IPS-NIHi7 (cell line): ENCODE results near the gene INO80C.

Source experiments
- DNase-seq: peaks from one replicate; pipeline ENCODE4 v3.0.0; 2012; ENCODE audit warnings: mixed read lengths; ENCODE audit errors: extremely low spot score

Gene INO80C, protein sequence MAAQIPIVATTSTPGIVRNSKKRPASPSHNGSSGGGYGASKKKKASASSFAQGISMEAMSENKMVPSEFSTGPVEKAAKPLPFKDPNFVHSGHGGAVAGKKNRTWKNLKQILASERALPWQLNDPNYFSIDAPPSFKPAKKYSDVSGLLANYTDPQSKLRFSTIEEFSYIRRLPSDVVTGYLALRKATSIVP

DNA sequence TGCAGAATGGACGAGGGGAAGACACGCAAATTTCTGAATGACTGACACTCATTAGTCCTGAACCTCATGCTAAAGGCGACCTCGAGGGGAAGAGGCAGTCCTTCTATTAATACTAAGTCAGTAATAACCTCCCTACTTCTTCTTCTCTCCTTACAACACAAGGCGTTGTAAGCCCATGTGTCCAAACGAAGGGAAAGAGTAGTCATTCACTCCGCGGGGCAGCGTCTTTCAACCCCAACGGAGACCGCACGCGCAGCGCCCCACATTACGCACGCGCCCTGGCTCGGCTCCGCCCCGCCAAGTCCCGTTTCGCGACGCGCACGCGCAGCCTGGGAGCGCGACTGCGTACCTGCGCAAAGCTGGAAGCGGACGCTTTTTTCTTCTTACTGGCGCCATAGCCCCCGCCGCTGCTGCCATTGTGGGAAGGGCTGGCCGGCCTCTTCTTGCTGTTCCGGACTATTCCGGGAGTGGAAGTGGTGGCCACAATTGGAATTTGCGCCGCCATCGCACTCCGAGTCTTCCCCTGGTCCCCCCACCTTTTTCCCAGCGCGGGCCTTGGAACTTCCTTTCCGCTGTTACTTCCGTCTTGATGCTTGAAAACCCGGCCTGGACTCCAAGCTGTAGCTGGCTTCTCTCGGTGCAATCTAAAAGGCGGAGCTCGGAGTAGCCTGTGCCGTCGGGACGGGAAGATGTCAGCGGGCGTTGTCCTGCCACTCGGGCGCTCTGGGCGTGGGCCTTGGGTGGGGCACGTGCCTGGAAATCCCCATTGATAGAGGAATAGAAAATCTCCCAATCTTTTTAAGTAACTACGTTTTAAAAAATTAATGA is at the start of gene INO80C:
Gene INO80C, minus strand, starts transcription at position 591 of the 828 bp plus-strand sequence. Its CDS starts 86 bp downstream, at position 505.
- DNase-seq: peak; percentile 90

DNA sequence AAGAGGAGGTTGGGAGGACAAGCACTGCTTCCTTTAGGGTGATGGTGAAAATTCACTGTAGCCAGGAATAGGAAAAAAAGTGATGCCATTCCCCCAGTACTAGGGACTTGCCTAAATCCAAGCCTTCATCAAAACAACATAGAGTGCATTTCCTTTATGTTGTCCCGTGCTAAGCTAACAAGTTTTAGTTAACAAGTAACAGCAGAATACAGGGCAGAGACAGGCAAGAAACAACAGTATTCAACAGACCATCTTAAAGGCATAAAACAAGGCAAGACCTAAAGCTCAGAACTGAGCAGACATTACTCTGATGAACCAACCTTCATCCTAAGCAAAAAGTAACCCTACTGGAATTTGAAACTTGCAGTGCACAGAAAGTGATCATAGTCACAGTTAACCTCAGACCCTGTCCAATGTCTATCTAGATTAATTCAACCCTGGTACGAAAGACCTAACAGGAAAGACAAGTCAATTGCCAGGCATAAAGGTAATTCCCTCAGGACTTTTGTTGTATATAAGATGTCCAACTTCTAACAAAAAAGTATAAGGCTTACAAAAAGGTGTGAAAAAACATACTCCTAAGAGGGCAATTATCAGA is 49.3 kb upstream of the INO80C start:
- no peak for DNase-seq

DNA sequence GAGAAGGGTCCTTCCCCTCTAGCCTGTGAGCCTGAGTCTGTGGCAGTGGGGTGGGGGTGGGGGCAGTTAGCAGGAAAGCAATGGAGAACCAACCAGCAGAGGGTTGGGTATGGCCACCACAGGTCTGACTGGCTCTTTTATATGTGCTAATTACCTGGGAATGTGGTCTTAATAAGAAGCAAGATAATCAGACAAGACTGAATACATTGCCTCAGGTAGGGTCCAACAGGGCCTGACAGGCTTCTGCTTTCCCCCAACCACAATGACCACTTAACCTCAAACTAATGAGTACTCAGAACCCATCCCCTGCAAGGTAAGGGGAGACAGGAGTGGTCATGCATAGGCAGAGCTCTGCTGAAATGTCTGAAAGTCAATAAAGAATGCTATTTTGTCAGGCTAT is 44.6 kb upstream of the INO80C start:
- DNase-seq: no peak

DNA sequence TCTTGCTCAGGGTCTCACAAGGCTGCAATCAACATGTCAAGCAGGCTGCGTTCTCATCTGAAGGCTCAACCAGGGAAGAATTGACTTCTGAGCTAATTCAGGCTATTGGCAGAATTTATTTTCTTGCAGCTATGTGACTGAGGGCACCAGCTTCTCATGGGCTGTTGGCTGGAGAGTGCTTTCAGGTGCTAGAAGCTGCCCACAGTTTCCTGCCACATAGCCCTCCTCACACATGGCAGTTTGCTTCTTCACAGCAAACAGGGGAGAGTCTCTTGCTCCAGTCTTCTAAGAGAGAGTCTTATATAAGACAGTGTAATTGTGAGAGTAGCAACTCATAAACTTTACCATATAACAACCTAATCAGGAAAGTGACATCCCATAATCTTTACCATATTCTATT is 37.5 kb upstream of the INO80C start:
- no peak for DNase-seq

DNA sequence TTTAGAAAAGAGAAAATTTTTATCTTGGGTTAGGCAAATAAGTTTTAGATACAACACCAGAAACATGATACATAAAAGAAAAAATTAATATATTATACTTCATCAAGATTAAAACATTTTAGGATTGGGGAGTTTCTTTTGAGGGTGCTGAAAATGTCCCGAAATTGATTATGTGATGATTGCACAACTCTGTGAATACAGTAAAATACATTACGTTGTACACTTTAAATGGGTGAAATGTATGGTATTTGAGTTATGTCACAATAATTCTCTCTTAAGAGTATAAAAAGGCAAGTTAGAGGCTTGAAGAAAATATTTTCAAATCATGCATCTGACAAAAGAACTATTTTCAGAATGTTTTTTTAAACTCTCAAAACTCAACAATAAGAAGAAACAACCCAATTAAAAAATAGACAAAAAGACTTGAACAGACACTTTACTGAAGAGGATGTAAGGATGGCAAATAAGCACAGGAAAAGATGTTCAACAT is 36.2 kb upstream of the INO80C start:
- no peak for DNase-seq

DNA sequence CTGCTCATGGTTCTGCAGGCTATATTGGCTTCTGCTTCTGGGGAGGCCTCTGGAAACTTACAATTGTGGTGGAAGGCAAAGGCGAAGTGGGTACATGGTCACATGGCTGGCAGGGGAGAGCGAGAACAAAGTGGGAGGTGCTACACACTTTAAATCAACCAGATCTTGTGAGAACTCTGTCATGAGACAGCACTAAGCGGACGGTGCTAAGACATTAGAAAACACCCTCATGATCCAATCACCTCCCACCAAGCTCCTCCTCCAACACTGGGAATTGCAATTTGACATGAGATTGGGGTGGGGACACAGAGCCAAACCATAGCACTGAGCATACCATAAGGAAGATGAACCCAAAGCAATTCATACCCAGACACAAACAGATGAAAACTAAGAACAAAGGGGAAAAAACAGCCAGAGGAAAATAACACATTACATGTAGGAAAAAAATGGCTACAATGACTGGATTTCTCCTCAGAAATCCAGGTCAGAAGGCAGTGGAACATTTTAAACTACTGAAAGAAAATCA is 31.1 kb upstream of the INO80C start:
- no peak for DNase-seq

DNA sequence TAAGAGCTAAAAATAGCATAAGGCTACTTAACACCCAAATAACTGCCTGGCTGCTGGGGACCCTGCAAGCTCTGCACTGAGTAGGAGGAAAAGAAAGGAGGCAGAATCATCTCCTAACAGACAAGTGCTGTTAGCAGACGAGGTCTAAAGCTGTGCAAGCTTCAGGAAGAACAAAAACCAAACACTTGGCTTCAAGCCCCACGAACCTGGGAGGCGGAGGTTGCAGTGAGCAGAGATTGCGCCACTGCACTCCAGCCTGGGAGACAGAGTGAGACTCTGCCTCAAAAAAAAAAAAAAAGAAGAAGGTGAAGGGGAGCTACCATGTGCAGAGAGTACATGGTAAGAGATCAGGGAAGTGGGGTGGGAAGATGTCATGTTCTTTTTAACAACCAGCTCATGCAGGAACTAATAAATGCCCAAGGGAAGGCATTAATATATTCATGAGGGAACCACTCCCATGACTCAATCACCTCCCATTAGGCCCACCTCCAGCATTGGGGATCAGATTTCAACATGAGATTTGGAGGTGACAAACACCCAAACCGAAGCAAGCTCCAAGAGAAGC is 28.8 kb upstream of the INO80C start:
- no peak for DNase-seq

DNA sequence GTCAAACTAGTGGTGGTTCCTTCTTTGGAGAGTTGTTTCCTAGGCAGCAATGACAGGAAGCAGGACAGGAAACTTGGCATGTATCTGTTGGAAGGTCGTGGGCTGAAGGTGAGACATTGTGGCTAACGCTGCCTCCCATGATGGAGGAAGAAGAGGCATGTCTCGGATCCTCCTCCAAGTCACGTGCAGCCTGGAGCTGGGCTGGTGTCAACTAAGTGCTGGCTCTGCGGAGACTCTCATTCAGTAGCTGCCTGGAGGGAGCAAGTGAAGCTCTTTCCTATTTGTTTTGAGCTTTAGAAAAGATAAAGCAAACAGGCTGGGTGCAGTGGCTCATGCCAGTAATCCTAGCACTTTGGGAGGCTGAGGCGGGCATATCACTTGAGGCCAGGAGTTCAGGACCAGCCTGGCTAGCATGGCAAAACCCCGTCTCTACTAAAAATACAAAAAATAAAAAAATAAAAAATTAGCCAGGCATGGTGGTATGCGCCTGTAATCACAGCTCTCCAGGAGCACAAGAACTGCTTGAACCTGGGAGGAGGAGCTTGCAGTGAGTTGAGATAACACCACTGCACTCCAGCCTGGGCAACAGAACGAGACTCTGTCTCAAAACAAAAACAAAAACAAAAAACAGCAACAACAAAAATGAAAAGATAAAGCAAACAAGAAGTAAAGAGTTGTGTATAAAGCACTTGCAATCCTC is 28.2 kb upstream of the INO80C start:
- DNase-seq: no peak

DNA sequence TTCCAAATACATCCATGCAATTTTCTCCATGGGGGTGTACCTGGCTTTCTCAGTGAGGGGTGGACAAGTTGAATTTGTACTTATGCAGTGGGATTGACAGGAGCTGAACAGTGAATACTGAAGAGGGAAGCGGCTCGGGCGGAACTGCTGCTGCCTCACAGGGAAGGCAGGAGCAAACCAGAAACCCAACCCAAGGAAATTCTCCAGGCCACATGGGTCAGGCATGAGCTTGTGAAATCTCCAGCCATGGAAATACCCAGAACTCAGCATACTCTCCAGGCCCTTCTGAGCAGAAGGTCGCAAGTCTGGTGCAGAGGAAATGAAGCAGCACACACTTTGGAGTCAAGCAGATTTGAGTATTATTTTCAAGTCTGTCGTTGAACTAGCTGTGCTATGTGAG is 26.5 kb upstream of the INO80C start:
- DNase-seq: no peak

DNA sequence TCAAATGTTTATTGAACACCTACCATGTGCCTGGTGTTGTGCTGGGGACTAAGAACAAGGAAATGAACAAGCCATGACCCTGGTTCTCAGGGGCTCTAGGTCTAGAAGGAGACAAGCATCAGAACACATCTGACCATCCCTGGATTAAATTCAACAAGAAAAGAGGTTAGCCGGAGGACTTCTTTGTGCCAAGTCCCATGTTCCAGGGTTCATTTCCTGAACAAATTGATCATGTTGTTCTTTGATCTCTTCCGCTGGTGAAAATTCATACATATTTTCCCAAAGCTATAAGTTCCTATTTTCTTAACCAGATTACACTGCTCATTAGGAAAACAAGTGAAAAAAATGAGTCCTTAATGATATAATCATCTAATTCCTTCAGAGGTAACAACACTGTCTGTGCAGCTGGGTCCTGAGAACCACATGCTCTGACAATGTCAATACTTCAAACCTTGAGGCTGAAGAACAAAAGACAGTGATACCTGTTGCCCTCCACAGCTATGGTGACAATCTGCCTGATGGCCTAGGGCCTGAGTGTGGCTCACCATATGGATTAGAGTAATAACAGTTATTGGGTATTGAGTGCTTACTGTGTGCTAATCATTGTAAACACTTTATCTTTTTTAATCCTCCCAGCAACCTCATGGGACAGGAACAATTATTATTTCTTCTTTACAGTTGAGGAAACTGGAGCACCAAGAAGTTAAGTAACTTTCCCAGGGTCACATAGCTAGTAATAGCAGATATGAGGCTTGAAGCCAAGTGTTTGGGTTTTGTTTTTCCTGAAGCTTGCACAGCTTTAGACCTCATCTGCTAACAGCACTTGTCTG is 24.6 kb upstream of the INO80C start:
- DNase-seq: no peak

DNA sequence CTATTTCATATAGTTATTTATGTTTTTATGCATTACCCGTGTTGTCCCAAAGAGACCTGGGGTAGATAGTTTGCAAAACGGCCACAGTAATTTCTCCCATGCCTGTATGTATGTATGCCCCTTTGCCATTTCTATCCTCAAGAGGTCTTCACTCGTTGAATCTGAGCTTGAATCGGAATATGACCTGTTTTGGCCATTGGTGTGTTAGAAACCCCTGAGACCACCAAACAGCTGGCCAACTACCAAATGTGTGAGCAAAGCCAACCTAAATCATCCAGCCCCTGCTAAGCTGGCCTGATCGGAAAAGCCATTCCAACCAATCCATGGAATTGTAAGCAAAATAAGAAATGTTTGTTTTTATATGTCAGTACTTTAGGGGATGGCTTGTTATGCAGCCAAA is 23.4 kb upstream of the INO80C start:
- no peak for DNase-seq

DNA sequence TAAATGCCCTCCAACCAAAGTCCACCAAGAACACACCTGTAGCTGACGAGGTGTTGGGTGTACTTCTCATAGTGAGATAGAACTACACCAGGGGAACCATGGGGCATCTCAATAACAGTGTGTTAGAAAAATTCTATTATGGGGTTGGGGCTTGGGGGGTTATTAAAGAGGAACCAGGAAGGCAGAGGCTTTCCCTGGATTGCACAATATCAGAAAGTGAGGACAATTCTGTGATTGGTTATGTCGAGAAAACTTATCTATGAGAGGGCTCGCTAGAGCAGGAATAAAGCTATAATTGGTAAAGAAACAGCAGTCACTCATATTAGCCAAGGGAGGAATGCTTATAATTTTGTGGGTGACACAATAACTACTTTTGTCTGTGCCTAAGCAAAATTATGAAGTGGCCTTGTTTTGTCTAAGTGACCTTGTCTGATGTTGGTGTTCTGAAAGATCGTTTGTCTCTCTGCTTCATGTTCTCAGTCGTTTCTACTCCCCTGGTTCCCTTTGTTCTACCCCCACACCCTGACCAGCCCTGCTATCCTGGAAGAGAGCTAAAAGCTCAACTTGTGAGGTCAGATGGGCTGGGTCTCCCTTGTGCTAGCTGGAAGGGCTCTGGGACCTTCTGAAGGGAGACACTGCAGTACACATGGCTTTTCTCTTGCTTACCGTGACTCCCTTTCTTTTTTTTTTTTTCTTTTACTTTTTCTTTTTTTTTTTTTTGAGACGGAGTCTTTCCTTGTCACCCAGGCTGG is 21.6 kb upstream of the INO80C start:
- DNase-seq: no peak

DNA sequence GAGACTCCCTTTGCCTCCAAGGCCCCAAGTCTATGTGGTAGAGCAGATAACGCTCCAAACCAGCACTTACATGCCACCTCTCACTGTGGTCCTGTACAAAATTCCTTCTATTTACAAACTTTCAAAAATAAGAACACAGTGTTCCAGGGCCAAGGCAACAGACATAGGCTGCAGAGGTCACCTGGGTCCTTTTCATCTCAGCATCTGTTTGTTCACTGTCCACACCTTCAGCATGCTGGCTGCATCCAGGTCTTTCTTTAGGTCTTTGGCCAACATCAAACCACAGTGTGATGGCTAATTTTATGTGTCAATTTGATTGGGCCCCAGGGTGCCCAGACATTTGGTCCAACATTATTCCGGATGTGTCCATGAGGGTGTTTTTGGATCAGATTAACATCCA is 20.0 kb upstream of the INO80C start:
- no peak for DNase-seq

DNA sequence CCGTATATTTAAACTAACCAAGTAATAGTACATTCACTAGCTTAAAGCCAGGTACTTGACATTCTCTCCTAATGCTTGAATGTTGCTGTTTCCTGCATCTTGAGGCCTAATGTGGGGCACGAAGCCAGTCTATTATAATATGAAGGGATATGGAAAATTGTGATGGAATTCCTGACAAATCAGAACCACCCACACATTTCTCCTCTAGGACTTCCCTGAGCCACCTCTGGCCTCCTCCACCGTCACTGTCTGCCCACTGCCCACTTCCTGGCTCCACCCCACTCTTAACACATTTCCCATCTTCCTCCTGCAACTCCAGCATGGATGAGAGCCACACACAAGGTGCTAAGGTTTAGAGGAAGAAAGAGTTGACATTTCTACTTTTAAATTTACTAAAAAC is 19.0 kb upstream of the INO80C start:
- no peak for DNase-seq

DNA sequence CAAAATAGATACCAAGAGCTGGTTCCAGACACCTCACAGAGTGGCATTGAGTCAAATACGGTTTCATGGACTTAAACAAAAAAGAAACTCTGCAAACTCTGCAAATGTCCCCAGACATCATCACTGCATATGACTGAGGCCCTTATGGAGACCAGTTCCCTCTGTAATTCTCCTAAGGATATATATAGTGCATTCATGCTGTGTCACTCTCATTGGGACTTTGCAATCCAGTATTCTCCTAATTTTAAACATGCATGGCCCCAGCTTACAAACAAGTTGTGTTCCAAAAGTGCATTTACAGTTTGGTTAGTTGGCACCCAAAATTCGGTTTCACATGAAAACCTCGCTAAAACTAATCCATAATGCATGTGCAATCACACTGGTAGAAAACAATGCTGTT is 18.6 kb upstream of the INO80C start:
- no peak for DNase-seq

DNA sequence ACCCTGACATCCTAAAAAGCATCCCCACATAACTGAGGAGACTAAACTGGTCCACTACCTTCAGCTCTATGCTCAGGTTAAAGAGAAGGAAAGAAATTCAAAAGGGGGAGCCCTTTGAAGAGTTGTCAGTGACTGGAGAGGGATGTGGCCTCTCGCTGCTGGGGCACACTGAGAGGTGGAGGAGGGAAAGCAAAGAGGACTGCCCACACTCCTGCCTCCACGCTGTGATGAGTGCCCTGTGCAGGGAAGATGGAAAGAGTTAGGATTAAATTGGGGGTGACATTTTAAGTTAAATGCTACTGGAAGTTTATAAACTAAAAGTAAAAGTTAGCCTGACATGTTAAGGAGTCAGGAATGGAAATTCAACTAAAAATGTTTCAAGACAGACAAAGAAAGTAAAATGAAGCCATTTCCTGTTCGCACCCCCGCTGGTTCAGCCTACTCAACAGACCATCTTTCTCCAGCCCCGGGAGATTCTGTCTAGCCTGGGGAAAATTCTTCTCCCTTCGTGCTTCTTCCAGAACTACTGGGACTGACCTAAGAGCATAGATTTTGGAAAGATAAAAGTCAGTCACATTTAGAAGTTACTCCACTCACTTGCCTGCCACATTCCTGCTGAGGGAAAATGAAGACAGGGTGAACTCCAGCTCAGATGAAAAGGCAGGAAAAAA is 17.8 kb upstream of the INO80C start:
- no peak for DNase-seq

DNA sequence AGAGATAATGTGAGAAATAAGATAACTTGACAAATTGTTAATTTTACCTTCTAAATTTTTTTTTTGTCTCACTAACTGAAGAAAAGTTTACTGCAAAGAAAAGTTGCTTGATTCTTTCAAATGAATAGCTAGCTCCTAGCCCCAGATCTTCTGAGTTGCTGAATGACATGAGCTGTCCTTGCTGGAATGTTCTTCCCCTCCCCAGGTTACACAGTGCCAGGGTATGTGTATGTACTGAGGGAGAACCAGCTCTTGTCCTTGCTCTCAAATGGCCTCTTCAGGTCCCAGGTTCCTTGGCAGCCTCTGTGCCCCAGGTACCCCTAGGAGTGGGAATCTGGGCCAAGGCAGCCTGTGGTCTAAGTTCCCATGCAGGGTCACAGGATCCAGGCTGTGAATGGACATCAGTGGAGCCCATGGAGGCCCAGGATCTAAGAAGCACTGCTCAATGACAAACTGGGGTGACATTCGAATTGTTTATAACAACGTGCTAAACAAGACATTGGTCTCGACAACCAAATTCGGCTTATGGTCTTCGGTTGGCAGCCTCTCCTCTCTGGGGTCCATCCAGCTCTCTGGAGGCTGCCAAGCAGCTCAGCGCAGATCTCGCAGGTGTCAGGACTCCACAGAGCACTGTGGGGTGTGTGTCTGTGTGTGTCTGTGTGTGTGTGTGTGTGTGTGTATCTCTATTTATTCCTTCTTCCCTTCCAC is 17.1 kb upstream of the INO80C start:
- DNase-seq: no peak

DNA sequence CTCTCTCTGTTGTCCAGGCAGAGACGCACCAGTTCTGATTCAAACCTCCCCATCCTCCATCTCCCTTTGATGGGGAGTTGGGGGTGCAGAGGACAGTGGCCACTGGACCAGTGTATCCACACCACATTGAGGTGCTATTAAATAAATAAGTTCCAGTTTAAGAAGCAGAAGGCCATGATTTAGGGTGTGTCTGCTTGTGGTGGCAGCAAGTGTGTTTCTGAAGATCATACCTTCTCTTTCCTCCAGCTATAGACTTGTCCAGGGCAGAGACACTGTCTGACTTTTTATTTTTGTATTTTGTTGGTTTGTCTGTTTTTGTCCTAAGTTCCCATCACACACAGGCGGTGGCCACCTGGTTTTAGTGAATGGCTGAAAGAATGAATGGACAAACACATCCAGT is 16.5 kb upstream of the INO80C start:
- DNase-seq: no peak
